ENCODE results near the gene SMIM35. TPM values are rescaled to one million over a fixed set of nuclear protein-coding genes. Genes with fewer than 3 reads are reported as not detected.

SMIM35 gene
- total and polyA plus RNA-seq, 2 of the 13 experiments (the other 11 are each of a cell fraction or from before 2014, with no cell fraction given), result not detected

GRCh38 chr11:118117790-118118601, 31.2 kb upstream of the SMIM35 start:
- H3K27me3 ChIP-seq (ENCODE audit: control insufficient read depth in 1 of 2, insufficient read depth in 2 of 2, low read length in 2 of 2), result peaks cover 0 to 12% of the 10 kb centered on the region in 2 experiments; a peak in 4 of 5 replicates
- no peaks in the 10 kb centered on the region for H3K79me2 ChIP-seq (ENCODE audit: insufficient read depth, low read length)
- H3K4me2 ChIP-seq (ENCODE audit: low read depth, low read length), result no peak overlapping the region
- no TSS peak for BruUV-seq (replicated peaks)
- CTCF ChIA-PET (ENCODE audit: low intra/inter-chr PET ratio, low total read pairs), result no interaction called here
- no peaks in the 10 kb centered on the region for H3K4me1 ChIP-seq (ENCODE audit: insufficient read depth, low read length)
- DNase-seq (ENCODE audit: low spot score) (no peak), ATAC-seq (no peak), FAIRE-seq (no peak)
- no peak for TF ChIP-seq ZFP36L2 (CRISPR knock-in tag; IDR thresholded peaks at IDR 0.05)
- no peak for TF ChIP-seq ZNF468 (CRISPR knock-in tag; IDR thresholded peaks at IDR 0.05)
- TF ChIP-seq SRSF9 (IDR thresholded peaks at IDR 0.05; ENCODE audit: borderline replicate concordance, insufficient read depth, low read depth, low read length, poor library complexity, severe bottlenecking), result no peak
- TF ChIP-seq SMAD9 (CRISPR knock-in tag; IDR thresholded peaks at IDR 0.05), result no peak
- TF ChIP-seq ZBTB3 (CRISPR knock-in tag; IDR thresholded peaks at IDR 0.05; ENCODE audit: borderline replicate concordance, low read depth), result no peak
- no peak for TF ChIP-seq REPIN1 (CRISPR knock-in tag; IDR thresholded peaks at IDR 0.05; ENCODE audit: borderline replicate concordance, low read depth)
- no peak for TF ChIP-seq ZNF44 (CRISPR knock-in tag; IDR thresholded peaks at IDR 0.05)
- TF ChIP-seq ZNF580 (CRISPR knock-in tag; IDR thresholded peaks at IDR 0.05; ENCODE audit: borderline replicate concordance, low read depth), result no peak
- WGBS (ENCODE audit: low lambda C conversion rate), result 37% methylated on average over 9 of the region's 9 CpGs
- no peak overlapping the region for H3K9ac ChIP-seq (ENCODE audit: insufficient read depth, low read depth, low read length)
- no peak overlapping the region for H3K27ac ChIP-seq (ENCODE audit: extremely low read length, insufficient read depth, low read length)
- H2AFZ ChIP-seq (ENCODE audit: low read length), result no peak overlapping the region
- POLR2A ChIA-PET, result no interaction called here
- intact Hi-C loops (cut with micrococcal nuclease; ENCODE audit: unreplicated experiment), result no loop called here
- no peaks in the 10 kb centered on the region for H3K9me3 ChIP-seq (ENCODE audit: low read length)
- in situ Hi-C loops (cut with HindIII; ENCODE audit: extremely low pct_ligation_motif_present, low pct_unique_long_range_greater_than_20kb), result no loop called here
- no peak overlapping the region for H3K4me3 ChIP-seq (replicated peaks in 1 of 3; ENCODE audit: insufficient read depth in 1 of 3, low read depth in 2 of 3, low read length in 3 of 3)
- H3K36me3 ChIP-seq (replicated peaks in 1 of 2; ENCODE audit: control insufficient read depth in 1 of 2, insufficient read depth in 2 of 2, low read length in 2 of 2), result no peaks in the 10 kb centered on the region
- no peaks in the 10 kb centered on the region for H4K20me1 ChIP-seq (ENCODE audit: insufficient read depth, low read length)
